Trophoblast cell (in vitro differentiated cells and primary cell): ENCODE measurements around the gene ISL2.

Experiments
- DNase-seq, 2 donors: peaks; one replicate each; pipeline ENCODE4 v3.0.0-alpha.2; 2016
- H2AFZ ChIP-seq: 2 replicates; pipeline ENCODE4 v1.6.1; 2013; ENCODE audit warnings: low read length, moderate library complexity, mild to moderate bottlenecking; ENCODE audit not compliant: insufficient read depth, poor library complexity
- H2AK5ac ChIP-seq: 2 replicates; pipeline ENCODE4 v1.6.1; 2013; ENCODE audit warnings: mild to moderate bottlenecking, low read length
- H2BK120ac ChIP-seq: 2 replicates; pipeline ENCODE4 v1.6.1; 2013; ENCODE audit warnings: low read length, mild to moderate bottlenecking, moderate library complexity; ENCODE audit not compliant: insufficient read depth, poor library complexity
- H2BK12ac ChIP-seq: 2 replicates; pipeline ENCODE4 v1.6.1; 2013; ENCODE audit warnings: mild to moderate bottlenecking, low read length, moderate library complexity
- H2BK5ac ChIP-seq: 2 replicates; pipeline ENCODE4 v1.6.1; 2013; ENCODE audit warnings: low read length, low read depth, moderate library complexity, mild to moderate bottlenecking; ENCODE audit not compliant: poor library complexity
- H3K14ac ChIP-seq: 2 replicates; pipeline ENCODE4 v1.6.1; 2013; ENCODE audit warnings: mild to moderate bottlenecking, low read length
- H3K18ac ChIP-seq: 2 replicates; pipeline ENCODE4 v1.6.1; 2013; ENCODE audit warnings: mild to moderate bottlenecking, low read length
- H3K23ac ChIP-seq: 2 replicates; pipeline ENCODE4 v1.6.1; 2013; ENCODE audit warnings: low read length
- H3K27ac ChIP-seq: 2 replicates; pipeline ENCODE4 v1.5.1; 2013; ENCODE audit warnings: low read depth, mild to moderate bottlenecking, inconsistent platforms, low read length, moderate library complexity
- H3K27me3 ChIP-seq: 2 replicates; pipeline ENCODE4 v1.6.1; 2013; ENCODE audit warnings: inconsistent platforms, mild to moderate bottlenecking, low read length, moderate library complexity; ENCODE audit not compliant: insufficient read depth
- H3K36me3 ChIP-seq, 2 experiments: 1 replicate in 1 of 2; 2 replicates in 1 of 2; pipeline ENCODE4 v1.6.1; 2013; ENCODE audit warnings: low read length in 2 of 2, mild to moderate bottlenecking in 2 of 2, moderate library complexity in 1 of 2; ENCODE audit not compliant: insufficient read depth in 2 of 2, control insufficient read depth in 1 of 2
- H3K4ac ChIP-seq: 2 replicates; pipeline ENCODE4 v1.6.1; 2013; ENCODE audit warnings: low read depth, mild to moderate bottlenecking, low read length, moderate library complexity
- H3K4me1 ChIP-seq, 2 experiments: 1 replicate in 1 of 2; 2 replicates in 1 of 2; pipeline ENCODE4 v1.6.1; 2013; ENCODE audit warnings: low read length in 2 of 2, mild to moderate bottlenecking in 2 of 2, moderate library complexity in 1 of 2; ENCODE audit not compliant: insufficient read depth in 2 of 2, control insufficient read depth in 1 of 2
- H3K4me2 ChIP-seq: 2 replicates; pipeline ENCODE4 v1.6.1; 2013; ENCODE audit warnings: inconsistent platforms, mild to moderate bottlenecking, low read length, moderate library complexity
- H3K4me3 ChIP-seq: 2 replicates; pipeline ENCODE4 v1.5.1; 2013; ENCODE audit warnings: mild to moderate bottlenecking, low read depth, low read length, inconsistent platforms
- H3K79me1 ChIP-seq: one replicate; pipeline ENCODE4 v1.6.1; 2013; ENCODE audit warnings: low read length
- H3K79me2 ChIP-seq: 2 replicates; pipeline ENCODE4 v1.6.1; 2013; ENCODE audit warnings: low read length, mild to moderate bottlenecking; ENCODE audit not compliant: control insufficient read depth, insufficient read depth, poor library complexity
- H3K9ac ChIP-seq: 2 replicates; pipeline ENCODE4 v1.6.1; 2013; ENCODE audit warnings: mild to moderate bottlenecking, low read length
- H3K9me3 ChIP-seq: 2 replicates; pipeline ENCODE4 v1.6.1; 2013; ENCODE audit warnings: low read depth, mild to moderate bottlenecking, control low read depth, inconsistent platforms, low read length; ENCODE audit not compliant: insufficient read depth
- H4K12ac ChIP-seq: 2 replicates; pipeline ENCODE4 v1.6.1; 2013; ENCODE audit warnings: low read depth, mild to moderate bottlenecking, low read length, moderate library complexity
- H4K8ac ChIP-seq: 2 replicates; pipeline ENCODE4 v1.6.1; 2013; ENCODE audit warnings: low read depth, mild to moderate bottlenecking, low read length, moderate library complexity
- H4K91ac ChIP-seq: one replicate; pipeline ENCODE4 v1.6.1; 2013; ENCODE audit warnings: low read depth, mild to moderate bottlenecking, low read length, moderate library complexity
- whole genome bisulfite sequencing: extraction: QIAGEN DNeasy Blood & Tissue Kit; methylation state at CpG from one replicate; pipeline ENCODE4 v1.1.7; 2013; ENCODE audit warnings: missing lambda C conversion rate; ENCODE audit not compliant: insufficient read length, insufficient coverage; ENCODE audit errors: extremely low coverage; 5-methylcytosine and 5-hydroxymethylcytosine counted together

ISL2 gene

DNA sequence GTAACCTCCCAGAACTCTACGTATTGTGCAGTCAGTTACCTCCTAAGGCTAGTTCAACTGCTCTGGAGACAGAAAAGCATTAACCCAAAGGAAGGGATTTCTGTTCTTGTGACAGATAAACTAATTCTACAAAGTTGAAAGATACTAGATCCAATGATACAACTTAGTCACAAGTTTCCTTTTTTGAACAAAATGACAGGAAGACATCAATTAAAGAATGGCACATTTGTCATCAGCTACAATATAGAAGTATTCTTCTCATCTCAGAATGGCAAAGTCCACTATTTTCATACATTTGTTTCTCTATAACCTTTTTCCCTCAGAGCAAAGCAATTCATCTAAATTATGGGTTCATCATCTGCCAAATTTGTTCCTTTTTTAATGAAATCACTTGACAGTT lies 43.7 kb downstream of the ISL2 start:
- Histone ChIP-seq H3K4me1 (peaks cover 8 to 11% of the 10 kb centered on the region in 2 experiments), H2AK5ac (no peak overlapping the region)

DNA sequence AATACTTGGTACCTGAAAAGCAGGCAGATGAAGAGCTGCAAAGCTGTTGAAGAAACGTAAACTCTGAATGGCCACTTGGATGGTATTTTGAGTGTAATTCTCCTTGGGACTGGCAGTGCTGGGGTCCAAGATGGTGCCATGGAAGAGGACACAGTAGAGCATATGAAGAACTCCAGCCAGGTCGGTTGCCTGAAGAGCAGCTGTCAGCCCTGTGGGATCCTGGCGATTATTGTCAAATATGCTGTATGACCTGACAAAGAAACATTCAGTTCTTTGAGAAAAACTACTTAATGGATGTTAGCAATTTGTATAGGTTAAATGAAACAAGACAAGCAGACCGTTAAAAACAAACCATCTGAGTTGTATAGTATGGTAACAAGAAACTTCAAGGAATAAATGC lies 44.8 kb downstream of the ISL2 start:
- H3K27me3 ChIP-seq: no peaks in the 10 kb centered on the region
- no peak overlapping the region for H3K18ac ChIP-seq
- H3K36me3 ChIP-seq: no peaks in the 10 kb centered on the region
- no CpG with 5 or more reads among the region's 4 CpGs for WGBS
- H4K8ac ChIP-seq: no peak overlapping the region
- DNase-seq: no peak
- H3K23ac ChIP-seq: no peak overlapping the region
- no peak overlapping the region for H3K14ac ChIP-seq
- H3K79me2 ChIP-seq: no peaks in the 10 kb centered on the region
- no peak overlapping the region for H4K91ac ChIP-seq
- H3K4me2 ChIP-seq: no peak overlapping the region
- no peak overlapping the region for H3K4me3 ChIP-seq
- no peak overlapping the region for H2AFZ ChIP-seq
- no peak overlapping the region for H2BK120ac ChIP-seq
- H3K27ac ChIP-seq: no peak overlapping the region
- H3K79me1 ChIP-seq: no peaks in the 10 kb centered on the region
- no peak overlapping the region for H3K9ac ChIP-seq
- H2BK12ac ChIP-seq: no peak overlapping the region
- no peaks in the 10 kb centered on the region for H3K9me3 ChIP-seq
- no peak overlapping the region for H3K4ac ChIP-seq
- H3K4me1 ChIP-seq: peaks cover 2 to 5% of the 10 kb centered on the region in 2 experiments
- no peak overlapping the region for H4K12ac ChIP-seq
- no peak overlapping the region for H2AK5ac ChIP-seq
- H2BK5ac ChIP-seq: no peak overlapping the region

More for the DNA sequence above, 43.7 kb downstream of the ISL2 start:
- H2AFZ ChIP-seq: no peak overlapping the region
- H3K18ac ChIP-seq: no peak overlapping the region
- no peak overlapping the region for H2BK12ac ChIP-seq
- no peak overlapping the region for H3K23ac ChIP-seq
- H4K91ac ChIP-seq: no peak overlapping the region
- H3K27me3 ChIP-seq: no peaks in the 10 kb centered on the region
- H3K9ac ChIP-seq: no peak overlapping the region
- H3K79me2 ChIP-seq: no peaks in the 10 kb centered on the region
- H3K9me3 ChIP-seq: no peaks in the 10 kb centered on the region
- DNase-seq: no peak
- no peak overlapping the region for H4K8ac ChIP-seq
- H3K4ac ChIP-seq: no peak overlapping the region
- H3K4me2 ChIP-seq: no peak overlapping the region
- H2BK120ac ChIP-seq: no peak overlapping the region
- no peak overlapping the region for H3K4me3 ChIP-seq
- H3K79me1 ChIP-seq: peaks cover 1% of the 10 kb centered on the region
- H3K27ac ChIP-seq: no peak overlapping the region
- no CpG with 5 or more reads among the region's 1 CpG for WGBS
- no peak overlapping the region for H3K14ac ChIP-seq
- no peak overlapping the region for H2BK5ac ChIP-seq
- H4K12ac ChIP-seq: no peak overlapping the region
- no peaks in the 10 kb centered on the region for H3K36me3 ChIP-seq

DNA sequence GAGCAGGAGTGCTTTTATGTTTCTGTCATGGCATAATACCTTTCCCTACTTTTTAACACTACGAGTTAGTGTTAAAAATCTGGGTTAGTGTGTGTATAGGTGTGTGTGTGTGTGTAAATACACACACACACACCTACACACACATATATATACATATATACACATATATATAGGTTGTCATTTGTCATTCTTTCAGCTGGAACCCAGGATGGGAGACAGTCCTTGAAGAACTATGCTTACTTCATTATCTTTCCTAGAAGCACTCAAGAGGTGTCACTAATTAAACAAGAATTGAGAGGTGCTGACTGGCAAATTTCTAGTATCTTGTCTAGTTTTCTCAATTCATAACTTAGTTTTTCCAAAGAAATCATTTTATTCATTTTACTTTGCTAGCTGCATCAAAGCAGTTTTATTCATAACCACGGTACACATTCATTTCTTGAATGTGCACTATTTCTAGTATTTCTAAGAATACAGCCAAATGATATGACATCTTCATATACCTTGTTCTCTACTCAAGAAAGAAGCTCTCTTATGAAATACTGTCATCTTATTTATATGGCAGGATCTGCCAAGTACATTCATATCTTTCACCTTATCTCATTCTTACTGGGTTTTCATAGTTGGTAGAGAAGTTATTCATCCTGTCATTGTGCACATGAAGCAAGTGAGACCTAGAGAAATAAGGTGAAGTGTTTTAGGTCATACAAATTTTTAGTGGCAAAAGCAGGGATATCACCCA lies 46.6 kb downstream of the ISL2 start:
- Histone ChIP-seq H4K8ac (no peak overlapping the region), H3K27me3 (no peaks in the 10 kb centered on the region), H3K79me1 (no peaks in the 10 kb centered on the region), H4K12ac (no peak overlapping the region), H3K27ac (no peak overlapping the region), H3K4me1 (peaks cover 0 to 2% of the 10 kb centered on the region in 2 experiments), H3K9me3 (no peaks in the 10 kb centered on the region), H3K36me3 (no peaks in the 10 kb centered on the region), H2BK5ac (no peak overlapping the region), H3K9ac (no peak overlapping the region), H2BK12ac (no peak overlapping the region), H2BK120ac (no peak overlapping the region), H4K91ac (no peak overlapping the region), H2AFZ (no peak overlapping the region), H3K79me2 (no peaks in the 10 kb centered on the region), H3K4me2 (no peak overlapping the region), H3K18ac (no peak overlapping the region), H3K4me3 (no peak overlapping the region), H3K14ac (no peak overlapping the region), H2AK5ac (no peak overlapping the region), H3K4ac (no peak overlapping the region), H3K23ac (no peak overlapping the region)
- no peak for DNase-seq
- WGBS: no CpG with 5 or more reads among the region's 2 CpGs

DNA sequence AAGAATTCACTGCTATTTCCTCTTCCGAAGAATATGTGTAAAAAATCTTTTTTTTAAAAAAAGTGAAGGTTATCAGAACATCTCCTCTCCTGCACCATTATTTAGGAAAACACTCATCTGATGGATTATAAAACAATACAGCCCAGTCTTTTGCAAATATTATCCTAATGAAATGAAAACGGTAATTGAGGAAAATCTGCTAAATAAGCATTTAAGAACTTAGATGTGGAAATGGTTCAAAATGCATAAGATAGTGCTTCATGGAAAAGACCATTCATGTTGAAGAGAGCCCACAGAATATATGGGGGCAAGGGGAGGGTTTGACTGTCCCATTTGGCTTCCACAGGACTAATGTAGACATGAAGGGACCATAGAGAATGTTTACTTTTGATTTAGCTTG lies 47.8 kb downstream of the ISL2 start:
- no peaks in the 10 kb centered on the region for H3K27me3 ChIP-seq
- no peaks in the 10 kb centered on the region for H3K9me3 ChIP-seq
- no peak for DNase-seq
- H3K4me1 ChIP-seq: no peaks in the 10 kb centered on the region
- H4K8ac ChIP-seq: no peak overlapping the region
- no peak overlapping the region for H3K9ac ChIP-seq
- H3K4me3 ChIP-seq: no peak overlapping the region
- no peaks in the 10 kb centered on the region for H3K36me3 ChIP-seq
- no peak overlapping the region for H2BK12ac ChIP-seq
- no peak overlapping the region for H4K12ac ChIP-seq
- no peaks in the 10 kb centered on the region for H3K79me2 ChIP-seq
- no peak overlapping the region for H3K23ac ChIP-seq
- no peak overlapping the region for H3K27ac ChIP-seq
- no peak overlapping the region for H3K18ac ChIP-seq
- no peaks in the 10 kb centered on the region for H3K79me1 ChIP-seq
- no peak overlapping the region for H2AFZ ChIP-seq
- H3K4me2 ChIP-seq: no peak overlapping the region
- H3K4ac ChIP-seq: no peak overlapping the region
- H3K14ac ChIP-seq: no peak overlapping the region
- H2AK5ac ChIP-seq: no peak overlapping the region
- no peak overlapping the region for H4K91ac ChIP-seq
- no peak overlapping the region for H2BK5ac ChIP-seq
- H2BK120ac ChIP-seq: no peak overlapping the region
- WGBS: no CpG with 5 or more reads among the region's 2 CpGs
